GM21515 (cell line): Measurements from ENCODE around the gene WFS1.

Experiments used
- ATAC-seq: cut with Tn5 transposase; IDR thresholded peaks from one replicate; pipeline ENCODE4 v1.9.1; 2021; ENCODE audit not compliant: unreplicated experiment

Gene WFS1

GRCh38 chr4:6336166-6336565 is 66.5 kb downstream of the WFS1 start:
- no peak for ATAC-seq

GRCh38 chr4:6337331-6337935 is 67.8 kb downstream of the WFS1 start:
- ATAC-seq, result no peak

GRCh38 chr4:6338175-6338950 is 68.7 kb downstream of the WFS1 start:
- ATAC-seq, result no peak

- no peak for ATAC-seq
These were observed 69.5 kb downstream of the WFS1 start for GRCh38 chr4:6338951-6339817.

- no peak for ATAC-seq
These were observed 70.3 kb downstream of the WFS1 start for GRCh38 chr4:6339818-6340445.

- no peak for ATAC-seq
These were observed 70.9 kb downstream of the WFS1 start for GRCh38 chr4:6340446-6341015.

GRCh38 chr4:6341696-6342095 is 72.0 kb downstream of the WFS1 start:
- ATAC-seq, result no peak

GRCh38 chr4:6342530-6343293 is 73.1 kb downstream of the WFS1 start:
- ATAC-seq, result no peak

- no peak for ATAC-seq
These were observed 74.3 kb downstream of the WFS1 start for GRCh38 chr4:6343939-6344408.

GRCh38 chr4:6345096-6345830 is 75.6 kb downstream of the WFS1 start:
- ATAC-seq, result no peak

GRCh38 chr4:6345866-6346265 is 76.2 kb downstream of the WFS1 start:
- ATAC-seq, result no peak

- ATAC-seq, result no peak
These were observed 76.9 kb downstream of the WFS1 start for GRCh38 chr4:6346373-6347110.

- no peak for ATAC-seq
These were observed 77.9 kb downstream of the WFS1 start for GRCh38 chr4:6347511-6348045.

GRCh38 chr4:6348408-6348807 is 78.8 kb downstream of the WFS1 start:
- no peak for ATAC-seq

GRCh38 chr4:6349896-6350603 is 80.4 kb downstream of the WFS1 start:
- ATAC-seq, result no peak

GRCh38 chr4:6350646-6351045 is 81.0 kb downstream of the WFS1 start:
- ATAC-seq, result no peak

GRCh38 chr4:6351246-6352000 is 81.8 kb downstream of the WFS1 start:
- ATAC-seq, result no peak
